HAP-1 (cell line): ENCODE measurements around the gene ARHGAP29.

ENCODE experiments used
- DNase-seq, 2 experiments: peaks; one replicate each; pipeline ENCODE4 v3.0.0-alpha.2; 2016 to 2020; ENCODE audit warnings: low spot score in 2 of 2
- H3K27me3 ChIP-seq: fragments of 250-450 bp; sonication (Bioruptor Pico); 2 replicates; pipeline ENCODE4 v1.5.1; 2020; ENCODE audit warnings: low read depth, mild to moderate bottlenecking, moderate library complexity
- H3K36me3 ChIP-seq: fragments of 250-450 bp; sonication (Bioruptor Pico); replicated peaks from 2 replicates; pipeline ENCODE4 v1.5.1; 2020; ENCODE audit warnings: mild to moderate bottlenecking
- H3K4me1 ChIP-seq: fragments of 250-450 bp; sonication (Bioruptor Pico); 2 replicates; pipeline ENCODE4 v1.5.1; 2020; ENCODE audit warnings: mild to moderate bottlenecking
- H3K4me3 ChIP-seq: fragments of 250-450 bp; sonication (Bioruptor Pico); 2 replicates; pipeline ENCODE4 v1.5.1; 2020; ENCODE audit warnings: mild to moderate bottlenecking, moderate library complexity
- H3K9me3 ChIP-seq: fragments of 250-450 bp; sonication (Bioruptor Pico); 2 replicates; pipeline ENCODE4 v1.5.1; 2020; ENCODE audit warnings: mild to moderate bottlenecking, moderate library complexity
- in situ Hi-C: fragments of 300-500 bp; cut with MboI; formaldehyde crosslinking; loops from 3 replicates; pipeline ENCODE4 v1.14.3; 2020; ENCODE audit warnings: low sequenced_read_pairs, inconsistent platforms, mixed read lengths

The ARHGAP29 gene

DNA sequence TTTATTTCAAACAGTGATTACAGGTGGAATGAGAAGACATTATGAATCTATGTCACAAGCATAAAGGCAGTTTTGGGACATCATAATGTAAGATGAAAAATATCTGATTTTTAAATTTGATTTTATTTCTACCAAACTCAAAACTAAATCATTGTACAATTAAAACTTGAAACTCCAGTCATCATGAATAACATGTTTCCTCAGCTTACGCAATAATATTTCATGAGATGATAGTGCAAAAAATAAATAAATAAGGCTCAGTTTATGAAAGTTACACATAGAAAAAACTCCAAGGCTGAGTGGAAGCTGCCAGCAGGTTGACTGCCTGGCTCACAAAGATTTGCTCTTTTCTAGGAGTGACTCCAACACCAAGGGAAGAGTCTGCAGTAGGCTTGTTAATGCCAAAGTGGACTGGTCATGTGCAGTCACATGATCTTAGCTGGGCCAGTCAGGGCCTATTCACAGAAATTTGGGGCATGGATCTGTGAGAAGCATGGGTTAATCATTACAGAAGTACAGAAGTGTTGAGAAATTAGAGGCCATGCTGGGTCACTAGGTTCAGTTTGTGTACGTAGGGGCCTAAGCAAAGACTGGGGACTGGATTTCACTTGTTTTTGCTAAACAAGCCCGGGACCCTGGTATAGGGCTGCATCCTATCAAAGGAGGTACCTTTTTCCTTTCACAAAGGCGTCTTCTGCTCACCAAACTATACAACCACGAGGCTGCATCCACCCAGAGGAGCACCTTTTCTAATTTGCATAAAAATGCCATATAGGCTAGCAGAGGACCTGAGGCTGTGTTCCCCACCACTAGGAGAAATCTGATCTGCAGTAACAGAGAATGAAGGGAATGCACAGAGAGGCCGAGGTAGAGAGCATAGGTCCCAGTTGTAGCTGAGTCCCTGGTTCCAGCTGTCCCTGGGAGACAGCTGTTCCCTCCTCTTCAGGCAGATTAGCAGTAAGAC is 111.6 kb downstream of the ARHGAP29 start:
- Histone ChIP-seq H3K4me3 (no peak overlapping the region), H3K9me3 (no peaks in the 10 kb centered on the region), H3K36me3 (no peaks in the 10 kb centered on the region), H3K27me3 (no peaks in the 10 kb centered on the region), H3K4me1 (peaks cover 4% of the 10 kb centered on the region)
- DNase-seq = no peak
- in situ Hi-C loops = no loop called here

DNA sequence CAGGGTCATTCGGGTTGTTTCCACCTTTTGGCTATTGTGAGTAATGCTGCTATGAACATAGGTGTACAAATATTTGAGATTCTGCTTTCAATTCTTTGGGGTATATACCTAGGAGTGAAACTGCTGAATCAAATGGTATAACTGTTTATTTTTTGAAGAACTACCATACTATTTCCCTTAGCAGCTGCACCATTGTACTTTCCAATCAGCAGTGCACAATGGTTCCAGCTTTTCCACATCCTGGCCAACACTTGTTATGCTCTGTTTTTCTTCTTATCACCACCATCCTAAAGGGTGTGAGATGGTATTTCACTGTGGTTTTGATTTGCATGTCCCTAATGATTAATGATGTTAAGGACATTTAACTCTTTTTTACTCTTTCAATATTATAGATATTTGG is 112.8 kb downstream of the ARHGAP29 start:
- H3K9me3 ChIP-seq = no peaks in the 10 kb centered on the region
- in situ Hi-C loops = no loop called here
- no peaks in the 10 kb centered on the region for H3K27me3 ChIP-seq
- DNase-seq = no peak
- H3K36me3 ChIP-seq = no peaks in the 10 kb centered on the region
- H3K4me3 ChIP-seq = no peak overlapping the region
- H3K4me1 ChIP-seq = peaks cover 4% of the 10 kb centered on the region

DNA sequence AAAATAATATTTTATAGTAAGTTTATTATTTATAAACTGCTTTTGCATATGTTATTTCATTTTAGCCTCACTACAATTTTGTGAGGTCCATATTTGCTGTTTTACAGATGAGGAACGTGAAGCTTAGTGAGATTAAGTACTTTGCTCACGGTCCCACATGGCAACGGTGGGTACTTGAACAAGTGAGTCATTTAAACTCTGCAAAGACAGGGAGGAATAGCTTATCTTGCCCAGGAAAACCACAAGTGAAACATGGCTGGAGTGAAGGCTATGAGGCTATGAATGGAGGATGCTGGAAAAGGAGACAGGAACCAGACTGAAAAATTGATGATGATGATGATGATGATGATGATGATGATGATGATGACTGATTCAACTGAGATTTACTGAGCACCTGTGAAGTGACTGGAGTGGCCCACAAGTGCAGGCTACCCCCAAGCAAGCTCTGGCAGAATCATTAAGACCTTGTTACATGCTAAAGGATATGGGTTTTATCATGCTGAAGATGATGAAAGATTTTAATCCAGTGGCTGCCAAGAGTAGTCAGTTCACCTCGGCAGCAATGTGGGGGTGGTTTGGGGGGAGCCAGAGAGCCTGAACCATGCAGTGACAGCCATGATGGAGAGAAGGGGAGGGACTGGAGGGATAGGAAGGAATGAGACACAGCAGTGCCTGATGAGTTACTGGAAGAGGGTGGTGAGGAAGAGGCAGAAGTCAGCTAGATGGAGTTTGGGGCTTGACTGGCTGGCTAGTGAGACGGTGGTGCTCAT is 115.0 kb downstream of the ARHGAP29 start:
- H3K4me1 ChIP-seq = peaks cover 4% of the 10 kb centered on the region
- H3K27me3 ChIP-seq = no peaks in the 10 kb centered on the region
- in situ Hi-C loops = no loop called here
- no peak overlapping the region for H3K4me3 ChIP-seq
- no peaks in the 10 kb centered on the region for H3K36me3 ChIP-seq
- no peaks in the 10 kb centered on the region for H3K9me3 ChIP-seq
- DNase-seq = no peak
